ENCODE measurements around the gene ZNF22. TPM values are rescaled to one million over a fixed set of nuclear protein-coding genes. Genes with fewer than 3 reads are reported as not detected.

The ZNF22 gene
- total and polyA plus RNA-seq, 8 donors: 0.58 to 39.8 (median 15.9) TPM

DNA sequence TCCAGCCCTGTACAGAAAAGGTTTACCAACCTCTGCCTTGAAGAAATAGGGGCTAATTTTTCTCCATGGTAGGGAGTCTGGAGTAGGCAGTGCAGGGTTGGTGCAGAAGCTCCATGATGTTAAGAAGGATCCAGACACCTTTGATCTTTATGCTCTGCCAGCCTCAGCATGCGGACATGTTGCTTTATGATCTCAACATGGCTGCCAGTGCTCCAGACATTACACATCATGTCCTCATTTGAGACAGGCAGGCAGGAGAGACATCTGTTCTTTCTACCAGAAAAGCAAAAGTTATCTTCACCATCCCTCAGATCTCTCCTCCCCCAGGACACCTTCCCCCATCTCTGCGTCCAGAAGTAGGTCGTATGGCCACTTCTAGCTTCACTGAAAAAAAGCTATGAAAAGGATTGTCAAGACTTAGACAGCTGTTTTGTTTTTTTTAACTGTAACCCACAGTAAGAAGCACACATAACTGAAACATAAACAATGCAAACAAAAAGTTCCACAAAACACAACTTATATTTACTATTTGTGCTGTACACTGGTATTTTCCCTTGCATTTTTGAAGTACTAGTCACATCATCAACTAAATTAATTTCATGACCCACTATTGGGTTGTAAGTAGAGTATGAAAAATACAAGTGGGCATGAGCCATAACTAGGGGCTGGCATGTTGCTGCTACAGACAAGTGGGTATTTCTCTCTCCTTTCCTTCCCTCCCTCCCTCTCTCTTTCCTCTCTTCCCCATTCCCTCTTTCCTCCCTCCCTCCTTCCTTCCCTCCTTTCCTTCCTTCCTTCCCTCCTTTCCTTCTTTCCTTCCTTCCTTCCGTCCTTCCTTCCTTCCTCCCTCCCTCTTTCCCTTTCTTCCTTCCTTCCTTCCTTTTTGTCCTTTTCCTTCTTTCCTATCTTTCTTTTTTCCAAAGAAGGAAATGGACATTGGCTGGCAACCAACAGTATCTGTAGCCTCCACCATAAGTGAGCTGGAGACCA is 43.7 kb upstream of the ZNF22 start:
- peak overlapping the region in 2 of 5 donors; percentile 47 to 92 for H3K27ac ChIP-seq
- no peak for DNase-seq

DNA sequence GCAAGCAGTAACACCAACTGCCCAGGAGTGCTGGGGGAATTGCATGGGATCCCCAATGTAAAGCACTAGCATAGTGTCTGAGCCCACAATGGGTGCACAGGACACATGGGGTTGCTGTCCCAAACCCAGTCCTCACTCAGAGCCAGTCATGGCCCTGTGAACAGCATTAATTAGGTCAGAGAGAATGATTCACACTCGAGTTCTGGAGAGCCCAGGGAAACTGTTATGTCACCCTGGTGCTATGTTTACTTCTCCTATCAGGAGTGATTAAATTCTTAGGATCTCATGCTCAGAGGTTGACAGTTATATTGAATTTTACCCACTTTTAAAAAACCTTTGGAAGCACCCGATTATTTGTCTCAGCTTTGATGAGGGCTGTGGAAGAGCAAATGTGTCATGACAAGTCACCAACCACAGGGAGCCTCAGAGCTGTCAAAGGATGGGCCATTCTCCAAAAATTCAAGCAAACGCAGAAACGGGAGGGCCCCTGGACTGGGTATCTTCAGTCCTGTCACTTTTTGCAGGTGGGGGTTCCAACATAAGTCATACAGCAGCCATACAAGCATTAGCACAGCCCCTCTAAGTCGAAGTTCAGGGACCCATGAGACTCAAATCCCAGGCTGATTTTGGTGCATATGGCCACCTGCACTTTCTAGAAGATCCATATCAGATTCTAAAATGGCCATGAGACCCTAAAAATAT is 42.4 kb upstream of the ZNF22 start:
- Histone ChIP-seq H3K9me3 (no peaks in the 10 kb centered on the region), H3K27me3 (no peaks in the 10 kb centered on the region), H3K4me1 (peaks cover 31 to 65% (median 48%) of the 10 kb centered on the region in 4 donors), H3K27ac (peak overlapping the region; percentile 56 to 96 (median 92)), H3K36me3 (peaks cover 0 to 10% (median 3%) of the 10 kb centered on the region in 4 donors), H3K4me3 (peak overlapping the region; percentile 60 to 72 (median 72))
- TF ChIP-seq POLR2A (IDR thresholded peaks at IDR 0.05): no peak
- TF ChIP-seq, protein P1, sequence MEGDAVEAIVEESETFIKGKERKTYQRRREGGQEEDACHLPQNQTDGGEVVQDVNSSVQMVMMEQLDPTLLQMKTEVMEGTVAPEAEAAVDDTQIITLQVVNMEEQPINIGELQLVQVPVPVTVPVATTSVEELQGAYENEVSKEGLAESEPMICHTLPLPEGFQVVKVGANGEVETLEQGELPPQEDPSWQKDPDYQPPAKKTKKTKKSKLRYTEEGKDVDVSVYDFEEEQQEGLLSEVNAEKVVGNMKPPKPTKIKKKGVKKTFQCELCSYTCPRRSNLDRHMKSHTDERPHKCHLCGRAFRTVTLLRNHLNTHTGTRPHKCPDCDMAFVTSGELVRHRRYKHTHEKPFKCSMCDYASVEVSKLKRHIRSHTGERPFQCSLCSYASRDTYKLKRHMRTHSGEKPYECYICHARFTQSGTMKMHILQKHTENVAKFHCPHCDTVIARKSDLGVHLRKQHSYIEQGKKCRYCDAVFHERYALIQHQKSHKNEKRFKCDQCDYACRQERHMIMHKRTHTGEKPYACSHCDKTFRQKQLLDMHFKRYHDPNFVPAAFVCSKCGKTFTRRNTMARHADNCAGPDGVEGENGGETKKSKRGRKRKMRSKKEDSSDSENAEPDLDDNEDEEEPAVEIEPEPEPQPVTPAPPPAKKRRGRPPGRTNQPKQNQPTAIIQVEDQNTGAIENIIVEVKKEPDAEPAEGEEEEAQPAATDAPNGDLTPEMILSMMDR (IDR thresholded peaks at IDR 0.05): no peak
- peak in 2 of 3 donors; percentile 51 to 78 for TF ChIP-seq POLR2AphosphoS5 (IDR thresholded peaks at IDR 0.05)
- TF ChIP-seq EP300 (IDR thresholded peaks at IDR 0.05): no peak
- WGBS, 5 donors: 17 to 37% (median 21%) methylated on average over 5 of the region's 5 CpGs
- peak in 1 of 2 donors; percentile 62 for DNase-seq
- intact Hi-C loops (cut with DNase I; ENCODE audit: low total_unique reads): no loop called here

More for the DNA sequence above, 43.7 kb upstream of the ZNF22 start:
- WGBS, 5 donors: 90 to 94% (median 92%) methylated on average over 4 of the region's 4 CpGs
- H3K9me3 ChIP-seq: no peaks in the 10 kb centered on the region
- intact Hi-C loops (cut with DNase I; ENCODE audit: low total_unique reads): no loop called here
- TF ChIP-seq POLR2A (IDR thresholded peaks at IDR 0.05) (no peak), EP300 (IDR thresholded peaks at IDR 0.05) (no peak), POLR2AphosphoS5 (IDR thresholded peaks at IDR 0.05) (no peak)
- TF ChIP-seq, protein P1 (IDR thresholded peaks at IDR 0.05): no peak
- no peaks in the 10 kb centered on the region for H3K27me3 ChIP-seq
- peaks cover 29 to 52% (median 40%) of the 10 kb centered on the region in 4 donors for H3K4me1 ChIP-seq
- H3K36me3 ChIP-seq: peaks cover 0 to 10% (median 3%) of the 10 kb centered on the region in 4 donors
- H3K4me3 ChIP-seq: no peak overlapping the region

DNA sequence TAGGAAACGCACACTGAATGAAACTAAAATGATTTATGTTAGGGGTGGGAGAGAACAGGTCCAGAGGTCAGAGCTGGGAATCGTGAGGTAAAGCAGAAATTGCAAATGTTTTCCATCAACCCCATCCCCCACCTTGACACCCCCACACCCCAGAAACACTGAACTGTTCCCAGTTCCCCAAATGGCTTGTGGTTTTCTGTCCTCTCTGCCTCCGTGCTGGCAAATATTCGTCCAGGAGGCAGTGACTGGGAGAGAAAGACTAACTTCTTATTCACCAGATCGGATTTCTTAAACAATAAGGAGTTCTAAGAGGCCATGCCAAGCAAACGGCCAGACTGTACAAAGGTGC is 41.9 kb upstream of the ZNF22 start:
- no peak for DNase-seq
- whole genome bisulfite sequencing, 5 donors: 3 to 4% (median 4%) methylated on average over 6 of the region's 6 CpGs
- Histone ChIP-seq H3K36me3 (peaks cover 0 to 10% (median 3%) of the 10 kb centered on the region in 4 donors), H3K4me1 (peaks cover 35 to 70% (median 53%) of the 10 kb centered on the region in 4 donors), H3K9me3 (no peaks in the 10 kb centered on the region), H3K4me3 (peak overlapping the region; percentile 60 to 72 (median 72)), H3K27ac (peak overlapping the region; percentile 87 to 96 (median 93)), H3K27me3 (no peaks in the 10 kb centered on the region)
- intact Hi-C loops (cut with DNase I; ENCODE audit: low total_unique reads): no loop called here
- no peak for TF ChIP-seq POLR2AphosphoS5 (IDR thresholded peaks at IDR 0.05)

DNA sequence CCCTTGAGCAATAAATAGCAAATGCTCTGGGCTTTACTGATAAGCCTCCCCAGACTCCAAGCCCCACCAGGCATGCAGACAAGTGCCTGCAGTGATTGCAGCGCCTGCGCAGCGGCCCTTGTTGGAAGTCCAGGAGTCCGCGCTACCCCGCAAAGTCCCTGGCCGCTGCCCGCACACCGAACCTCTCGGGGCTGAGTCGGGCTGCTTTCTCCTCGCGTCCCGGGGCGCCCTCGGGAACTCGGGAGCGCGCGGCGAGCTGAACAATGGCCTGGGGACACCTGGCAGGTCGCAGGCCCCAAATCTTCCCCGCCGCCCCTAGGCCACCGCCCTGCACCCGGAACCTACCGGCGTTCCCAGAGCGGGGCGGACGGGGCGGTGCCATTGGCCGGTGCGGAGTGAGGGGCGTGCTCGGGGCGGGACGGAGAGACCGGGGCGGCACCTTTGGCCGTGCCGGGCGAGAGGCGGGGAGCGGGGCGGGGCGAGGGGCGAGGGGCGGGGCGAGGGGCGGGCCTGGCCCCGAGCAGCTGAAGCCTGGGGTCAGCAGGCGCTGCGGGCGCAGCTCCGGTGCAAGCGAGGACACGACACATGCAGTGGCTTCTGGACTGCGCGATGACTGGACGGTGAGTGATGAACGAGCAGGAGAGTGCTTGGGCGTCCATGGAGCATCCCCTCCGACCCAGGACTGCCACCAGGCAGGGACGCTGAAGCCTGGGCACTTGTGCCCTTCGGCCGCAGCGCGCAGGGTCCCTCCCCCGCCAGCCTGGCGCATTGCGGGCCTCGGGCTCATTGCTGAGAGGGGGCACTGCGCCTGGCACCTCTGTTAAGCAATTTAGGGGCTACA is 41.3 kb upstream of the ZNF22 start, which contains the start of gene RASSF4:
Gene RASSF4 (plus strand): TSS at position 556 of the 841 bp plus-strand sequence. CDS start 10,401 bp downstream, outside the sequence.
- H3K27ac ChIP-seq: peak within 1 kb of the TSS; percentile 87 to 96 (median 93)
- peak in 1 of 4 donors; percentile 74 for TF ChIP-seq POLR2A (IDR thresholded peaks at IDR 0.05)
- TF ChIP-seq, protein P1 (IDR thresholded peaks at IDR 0.05): peak in 1 of 7 experiments; percentile 15
- peak; percentile 37 to 90 (median 80) for TF ChIP-seq POLR2AphosphoS5 (IDR thresholded peaks at IDR 0.05)
- no peak for TF ChIP-seq EP300 (IDR thresholded peaks at IDR 0.05)
- intact Hi-C loops (cut with DNase I; ENCODE audit: low total_unique reads): no loop called here
- no peaks in the 10 kb centered on the region for H3K9me3 ChIP-seq
- peaks cover 0 to 10% (median 3%) of the 10 kb centered on the region in 4 donors for H3K36me3 ChIP-seq
- WGBS, 5 donors: 0 to 4% (median 1%) methylated on average over 15 to 74 of the region's 74 CpGs
- peak within 1 kb of the TSS; percentile 60 to 72 (median 72) for H3K4me3 ChIP-seq
- DNase-seq: peak; percentile 95 to 96
- H3K4me1 ChIP-seq: peaks cover 41 to 76% (median 59%) of the 10 kb centered on the region in 4 donors
- H3K27me3 ChIP-seq: no peaks in the 10 kb centered on the region

All from stomach (tissue), 9 donors.